WTC11 (cell line): ENCODE data around the gene GPR176. TPM values are rescaled to one million over a fixed set of nuclear protein-coding genes. Genes with fewer than 3 reads are reported as not detected.

ENCODE experiments used
- CREB1 ChIP-seq: sonication (generic); formaldehyde crosslinking; IDR thresholded peaks from 2 replicates; pipeline ENCODE4 v1.8.0; 2023; ENCODE audit warnings: mild to moderate bottlenecking, missing genetic modification reagents
- CREM ChIP-seq: sonication (generic); formaldehyde crosslinking; IDR thresholded peaks from 2 replicates; pipeline ENCODE4 v1.8.1; 2022; ENCODE audit warnings: mild to moderate bottlenecking, missing genetic modification reagents, moderate library complexity
- ERG ChIP-seq: fragments of 250-450 bp; sonication (Bioruptor Pico); IDR thresholded peaks from 2 replicates; pipeline ENCODE4 v1.8.0; 2021; ENCODE audit warnings: mild to moderate bottlenecking
- ESRRA ChIP-seq: sonication (generic); formaldehyde crosslinking; IDR thresholded peaks from 2 replicates; pipeline ENCODE4 v1.8.1; 2022; ENCODE audit warnings: mild to moderate bottlenecking, missing genetic modification reagents, borderline replicate concordance
- KAT7 ChIP-seq: sonication (generic); formaldehyde crosslinking; IDR thresholded peaks from 2 replicates; pipeline ENCODE4 v1.8.1; 2023; ENCODE audit warnings: missing genetic modification reagents, mild to moderate bottlenecking, borderline replicate concordance
- NFATC4 ChIP-seq: fragments of 250-450 bp; sonication (Bioruptor Pico); IDR thresholded peaks from 2 replicates; pipeline ENCODE4 v1.9.0; 2021; ENCODE audit warnings: mild to moderate bottlenecking
- NR2C2 ChIP-seq: sonication (generic); formaldehyde crosslinking; IDR thresholded peaks from 2 replicates; pipeline ENCODE4 v1.8.0; 2022; ENCODE audit warnings: mild to moderate bottlenecking, missing genetic modification reagents
- SMAD3 ChIP-seq: sonication (generic); formaldehyde crosslinking; IDR thresholded peaks from 2 replicates; pipeline ENCODE4 v1.8.0; 2022; ENCODE audit warnings: missing genetic modification reagents, mild to moderate bottlenecking, borderline replicate concordance
- STAT6 ChIP-seq: sonication (generic); formaldehyde crosslinking; conservative IDR thresholded peaks from 2 replicates; pipeline ENCODE4 v1.8.1; 2023; ENCODE audit warnings: mild to moderate bottlenecking, low read depth, missing genetic modification reagents, moderate library complexity
- TEAD1 ChIP-seq: sonication (generic); formaldehyde crosslinking; IDR thresholded peaks from 2 replicates; pipeline ENCODE4 v1.8.0; 2022; ENCODE audit warnings: mild to moderate bottlenecking, missing genetic modification reagents
- ZNF263 ChIP-seq: sonication (generic); formaldehyde crosslinking; IDR thresholded peaks from 2 replicates; pipeline ENCODE4 v1.8.1; 2022; ENCODE audit warnings: low read depth, mild to moderate bottlenecking, moderate library complexity, missing genetic modification reagents
- ZNF416 ChIP-seq: fragments of 250-450 bp; sonication (Bioruptor Pico); IDR thresholded peaks from 2 replicates; pipeline ENCODE4 v1.9.0; 2021; ENCODE audit warnings: mild to moderate bottlenecking, inconsistent platforms
- ZNF532 ChIP-seq: fragments of 250-450 bp; sonication (Bioruptor Pico); IDR thresholded peaks from 2 replicates; pipeline ENCODE4 v1.9.0; 2021; ENCODE audit warnings: mild to moderate bottlenecking, borderline replicate concordance
- ZNF671 ChIP-seq: fragments of 250-450 bp; sonication (Bioruptor Pico); IDR thresholded peaks from 2 replicates; pipeline ENCODE4 v1.8.0; 2021; ENCODE audit warnings: mild to moderate bottlenecking
- total RNA-seq: library from RNA; stranded (reverse); gene quantifications from 3 replicates; pipeline ENCODE4 v1.2.3, GENCODE V29; 2021
- TF ChIP-seq, protein P1 (sequence below): sonication (generic); formaldehyde crosslinking; IDR thresholded peaks from 2 replicates; pipeline ENCODE4 v1.8.1; 2023; ENCODE audit warnings: mild to moderate bottlenecking, missing genetic modification reagents
- TF ChIP-seq, protein P2 (sequence below): sonication (generic); formaldehyde crosslinking; IDR thresholded peaks from 2 replicates; pipeline ENCODE4 v1.8.0; 2022; ENCODE audit warnings: mild to moderate bottlenecking, missing genetic modification reagents
- TF ChIP-seq, protein P3 (sequence below): sonication (generic); formaldehyde crosslinking; IDR thresholded peaks from 2 replicates; pipeline ENCODE4 v1.8.0; 2022; ENCODE audit warnings: missing genetic modification reagents

Gene GPR176
- total RNA-seq, 1 experiment from 2014 or later, result 117 TPM

DNA sequence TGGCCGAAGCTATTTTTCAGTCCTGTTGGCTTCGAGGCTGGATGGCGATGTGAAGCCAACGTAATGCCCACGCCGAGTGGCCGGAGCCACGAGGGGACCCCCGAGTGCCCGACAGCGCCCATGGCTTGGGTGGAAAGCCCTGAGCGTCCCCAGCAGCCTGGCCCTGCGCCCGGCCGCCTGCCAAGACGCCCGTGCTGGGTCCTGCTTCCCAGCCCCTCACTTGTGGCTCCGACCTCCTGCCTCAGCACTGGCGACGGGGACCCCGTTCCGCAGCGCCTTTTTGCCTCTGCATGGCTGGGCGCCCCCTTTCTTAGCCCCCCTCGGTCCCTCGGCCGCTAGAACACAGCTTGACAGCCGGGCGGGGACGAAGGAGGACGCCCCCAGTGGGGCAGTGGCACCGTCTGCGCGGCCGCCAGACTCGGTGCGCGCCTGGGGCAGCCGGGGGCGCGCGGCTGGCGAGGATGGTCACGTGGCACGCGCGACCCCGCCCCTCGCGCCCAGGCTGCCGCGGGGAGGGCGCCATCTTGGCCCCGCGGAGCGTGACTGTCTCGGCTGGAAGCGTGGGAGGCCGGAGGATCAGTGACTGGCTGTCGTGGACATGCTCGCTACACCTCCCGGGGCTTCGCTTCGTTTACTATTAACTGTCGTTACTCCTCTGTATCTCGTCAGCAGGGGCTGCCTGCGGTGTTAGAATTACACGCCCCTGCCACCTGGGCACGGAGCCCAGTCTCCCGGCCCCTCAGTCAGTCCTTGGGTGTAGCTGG, 626 bp upstream of the GPR176 start (continued):
- TF ChIP-seq, protein P1, sequence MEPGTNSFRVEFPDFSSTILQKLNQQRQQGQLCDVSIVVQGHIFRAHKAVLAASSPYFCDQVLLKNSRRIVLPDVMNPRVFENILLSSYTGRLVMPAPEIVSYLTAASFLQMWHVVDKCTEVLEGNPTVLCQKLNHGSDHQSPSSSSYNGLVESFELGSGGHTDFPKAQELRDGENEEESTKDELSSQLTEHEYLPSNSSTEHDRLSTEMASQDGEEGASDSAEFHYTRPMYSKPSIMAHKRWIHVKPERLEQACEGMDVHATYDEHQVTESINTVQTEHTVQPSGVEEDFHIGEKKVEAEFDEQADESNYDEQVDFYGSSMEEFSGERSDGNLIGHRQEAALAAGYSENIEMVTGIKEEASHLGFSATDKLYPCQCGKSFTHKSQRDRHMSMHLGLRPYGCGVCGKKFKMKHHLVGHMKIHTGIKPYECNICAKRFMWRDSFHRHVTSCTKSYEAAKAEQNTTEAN (CRISPR knock-in tag), result peak; percentile 64; the same call in 1 of the 2 replicates
- TF ChIP-seq ZNF532 (CRISPR knock-in tag) (no peak), STAT6 (CRISPR knock-in tag) (no peak), TEAD1 (CRISPR knock-in tag) (peak; percentile 88; the same call in 1 of the 2 replicates), ZNF263 (peak; percentile 46; the same call in 1 of the 2 replicates), NR2C2 (0 out of 2 replicates have a peak, but pooled peaks have one; percentile 17), ESRRA (CRISPR knock-in tag) (no peak), ZNF671 (CRISPR knock-in tag) (no peak), KAT7 (CRISPR knock-in tag) (peak; percentile 5; the same call in 1 of the 2 replicates), NFATC4 (CRISPR knock-in tag) (no peak), ERG (CRISPR knock-in tag) (no peak), SMAD3 (no peak), CREM (CRISPR knock-in tag) (peak; percentile 77; the same call in 1 of the 2 replicates), ZNF416 (CRISPR knock-in tag) (no peak), CREB1 (CRISPR knock-in tag) (no peak)
- TF ChIP-seq, protein P2, sequence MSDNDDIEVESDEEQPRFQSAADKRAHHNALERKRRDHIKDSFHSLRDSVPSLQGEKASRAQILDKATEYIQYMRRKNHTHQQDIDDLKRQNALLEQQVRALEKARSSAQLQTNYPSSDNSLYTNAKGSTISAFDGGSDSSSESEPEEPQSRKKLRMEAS (CRISPR knock-in tag), result peak; percentile 72
- TF ChIP-seq, protein P3, sequence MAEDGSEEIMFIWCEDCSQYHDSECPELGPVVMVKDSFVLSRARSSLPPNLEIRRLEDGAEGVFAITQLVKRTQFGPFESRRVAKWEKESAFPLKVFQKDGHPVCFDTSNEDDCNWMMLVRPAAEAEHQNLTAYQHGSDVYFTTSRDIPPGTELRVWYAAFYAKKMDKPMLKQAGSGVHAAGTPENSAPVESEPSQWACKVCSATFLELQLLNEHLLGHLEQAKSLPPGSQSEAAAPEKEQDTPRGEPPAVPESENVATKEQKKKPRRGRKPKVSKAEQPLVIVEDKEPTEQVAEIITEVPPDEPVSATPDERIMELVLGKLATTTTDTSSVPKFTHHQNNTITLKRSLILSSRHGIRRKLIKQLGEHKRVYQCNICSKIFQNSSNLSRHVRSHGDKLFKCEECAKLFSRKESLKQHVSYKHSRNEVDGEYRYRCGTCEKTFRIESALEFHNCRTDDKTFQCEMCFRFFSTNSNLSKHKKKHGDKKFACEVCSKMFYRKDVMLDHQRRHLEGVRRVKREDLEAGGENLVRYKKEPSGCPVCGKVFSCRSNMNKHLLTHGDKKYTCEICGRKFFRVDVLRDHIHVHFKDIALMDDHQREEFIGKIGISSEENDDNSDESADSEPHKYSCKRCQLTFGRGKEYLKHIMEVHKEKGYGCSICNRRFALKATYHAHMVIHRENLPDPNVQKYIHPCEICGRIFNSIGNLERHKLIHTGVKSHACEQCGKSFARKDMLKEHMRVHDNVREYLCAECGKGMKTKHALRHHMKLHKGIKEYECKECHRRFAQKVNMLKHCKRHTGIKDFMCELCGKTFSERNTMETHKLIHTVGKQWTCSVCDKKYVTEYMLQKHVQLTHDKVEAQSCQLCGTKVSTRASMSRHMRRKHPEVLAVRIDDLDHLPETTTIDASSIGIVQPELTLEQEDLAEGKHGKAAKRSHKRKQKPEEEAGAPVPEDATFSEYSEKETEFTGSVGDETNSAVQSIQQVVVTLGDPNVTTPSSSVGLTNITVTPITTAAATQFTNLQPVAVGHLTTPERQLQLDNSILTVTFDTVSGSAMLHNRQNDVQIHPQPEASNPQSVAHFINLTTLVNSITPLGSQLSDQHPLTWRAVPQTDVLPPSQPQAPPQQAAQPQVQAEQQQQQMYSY (CRISPR knock-in tag), result peak; percentile 29; the same call in 1 of the 2 replicates
